Measurements from ENCODE around the gene HCN2. TPM values are rescaled to one million over a fixed set of nuclear protein-coding genes. Genes with fewer than 3 reads are reported as not detected.

Gene HCN2
- total and polyA plus RNA-seq, 10 of the 15 experiments (the other 5 are each of a cell fraction or from before 2014, with no cell fraction given): 0.01 to 0.54 (median 0.08) TPM; not detected in 4

GRCh38 chr19:662962-663681 lies 73.4 kb downstream of the HCN2 start, which contains the start of gene RNF126 (continued):
- TF ChIP-seq CBX3 (IDR thresholded peaks at IDR 0.05; ENCODE audit: borderline replicate concordance, low read depth): no peak
- no peak; the same call in 1 of the 2 replicates for TF ChIP-seq ELK1 (IDR thresholded peaks at IDR 0.05; ENCODE audit: low read depth, low read length)
- TF ChIP-seq EGR1 (IDR thresholded peaks at IDR 0.05; ENCODE audit: borderline replicate concordance in 1 of 2, low read depth in 2 of 2, low read length in 2 of 2): peak; percentile 89 to 92
- no peak for TF ChIP-seq BCLAF1 (IDR thresholded peaks at IDR 0.05)
- TF ChIP-seq STAT1 (conservative IDR thresholded peaks at IDR 0.05): 0 out of 2 replicates have a peak, but pooled peaks have one; percentile 57
- TF ChIP-seq MEF2B (IDR thresholded peaks at IDR 0.05; ENCODE audit: partially characterized antibody, poor library complexity, severe bottlenecking): no peak
- no peak for TF ChIP-seq SMC3 (IDR thresholded peaks at IDR 0.05; ENCODE audit: borderline replicate concordance, low read length)
- TF ChIP-seq POLR2A (IDR thresholded peaks at IDR 0.05; ENCODE audit: low read depth, low read length): peak; percentile 81
- TF ChIP-seq TBL1XR1 (IDR thresholded peaks at IDR 0.05; ENCODE audit: low read depth, low read length): no peak
- TF ChIP-seq YBX1 (IDR thresholded peaks at IDR 0.05): no peak
- no peak for TF ChIP-seq MTA2 (IDR thresholded peaks at IDR 0.05; ENCODE audit: low read depth)
- no peak for TF ChIP-seq STAT3 (IDR thresholded peaks at IDR 0.05; ENCODE audit: low read depth, low read length)
- TF ChIP-seq IKZF1 (conservative IDR thresholded peaks at IDR 0.05): peak; percentile 53
- TF ChIP-seq SUPT20H (IDR thresholded peaks at IDR 0.05; ENCODE audit: borderline replicate concordance, control insufficient read depth, low read depth, low read length): no peak
- TF ChIP-seq ZBTB11 (CRISPR knock-in tag; IDR thresholded peaks at IDR 0.05): no peak
- 0 out of 4 replicates have a peak, but pooled peaks of 1 of the 2 experiments have one; percentile 48 for TF ChIP-seq SRF (IDR thresholded peaks at IDR 0.05; ENCODE audit: low read depth in 2 of 2, low read length in 2 of 2)
- TF ChIP-seq NFXL1 (IDR thresholded peaks at IDR 0.05; ENCODE audit: borderline replicate concordance): no peak
